Cardiac ventricle fibroblast (primary cell): ENCODE measurements around the gene TBX19. TPM values are rescaled to one million over a fixed set of nuclear protein-coding genes. Genes with fewer than 3 reads are reported as not detected.

Experiments used
- total RNA-seq: library from RNA; depleted of rRNA; stranded (reverse); fragments of >200 nt; gene quantifications from 2 replicates; pipeline ENCODE4 v1.2.3, GENCODE V29; 2015

The TBX19 gene
- total RNA-seq, result 0.44 and 1.1 TPM in 2 replicates

DNA sequence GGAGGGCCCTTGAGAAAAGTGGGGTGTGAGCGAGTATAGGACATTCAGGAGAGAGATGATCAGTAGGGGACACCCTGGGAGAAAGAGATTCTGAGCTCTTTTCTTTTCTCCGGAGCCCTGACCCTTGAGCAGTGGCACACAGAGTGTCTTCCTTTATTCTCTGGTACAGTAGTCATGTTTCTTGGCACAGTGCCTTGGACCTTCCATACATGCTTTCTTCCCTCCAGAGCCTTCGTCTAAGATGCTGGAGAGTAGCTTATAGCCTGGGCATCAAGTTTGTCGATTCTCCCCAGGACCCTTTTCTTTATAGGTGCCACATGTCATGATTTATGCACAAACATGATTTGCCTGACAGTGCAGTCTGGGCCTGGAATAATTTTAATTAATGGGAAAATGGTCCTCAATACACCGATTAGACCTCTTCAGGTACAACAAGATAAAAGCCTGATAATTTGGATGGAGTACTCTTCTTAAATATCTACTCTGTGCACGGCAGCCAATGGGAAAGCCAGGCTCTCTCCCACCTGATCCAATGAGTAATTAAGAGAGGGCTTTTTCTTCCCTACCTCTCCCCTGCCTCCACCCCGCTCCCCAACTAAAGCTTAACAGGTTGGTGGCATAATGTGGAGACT lies at the start of gene TBX19:
Gene TBX19 (plus strand): TSS at position 582 of the 632 bp plus-strand sequence. CDS start 214 bp downstream, outside the sequence.

Other genes with a start within 250 kb of the TBX19 start
- 3.0 and 5.7 TPM in 2 replicates for gene GPR161, start 143.9 kb upstream of the TBX19 start, total RNA-seq
- gene TIPRL, start 101.9 kb upstream of the TBX19 start, total RNA-seq, result 19.4 and 39.1 TPM in 2 replicates
- gene SFT2D2, start 54.9 kb upstream of the TBX19 start, total RNA-seq, result 23.5 and 43.6 TPM in 2 replicates